HL-60/S4 (cell line): ENCODE measurements around the gene PCDHGA5.

Experiments used
- in situ Hi-C: fragments of 300-500 bp; cut with MboI; formaldehyde crosslinking; loops from 2 replicates; pipeline ENCODE4 v1.14.3; 2022; ENCODE audit warnings: low sequenced_read_pairs

PCDHGA5 gene

GRCh38 chr5:141412854-141413539, 49.0 kb downstream of the PCDHGA5 start, which contains the start of gene PCDHGA10:
PCDHGA10 (plus strand) TSS chr5:141412987; CDS start chr5:141413176, 189 bp downstream.
- in situ Hi-C loops: loop anchor here (10.0 kb wide), 1 partner anchor 142 kb away; no protein-coding TSS in a partner anchor

- in situ Hi-C loops: loop anchor here (10.0 kb wide), 1 partner anchor 141 kb away; no protein-coding TSS in a partner anchor
Observed at GRCh38 chr5:141413540-141414069, 49.6 kb downstream of the PCDHGA5 start.

GRCh38 chr5:141414548-141415274, 50.7 kb downstream of the PCDHGA5 start:
- in situ Hi-C loops: loop anchor here (10.0 kb wide), 1 partner anchor 140 kb away; no protein-coding TSS in a partner anchor

GRCh38 chr5:141415275-141415618, 51.3 kb downstream of the PCDHGA5 start:
- in situ Hi-C loops: loop anchor here (10.0 kb wide), 1 partner anchor 140 kb away; no protein-coding TSS in a partner anchor
